Kidney capillary endothelial cell (primary cell): ENCODE data around the gene UROS.

ENCODE experiments used
- DNase-seq: peaks from one replicate; pipeline ENCODE4 v3.0.0-alpha.2; 2018; ENCODE audit warnings: low spot score

The UROS gene

DNA sequence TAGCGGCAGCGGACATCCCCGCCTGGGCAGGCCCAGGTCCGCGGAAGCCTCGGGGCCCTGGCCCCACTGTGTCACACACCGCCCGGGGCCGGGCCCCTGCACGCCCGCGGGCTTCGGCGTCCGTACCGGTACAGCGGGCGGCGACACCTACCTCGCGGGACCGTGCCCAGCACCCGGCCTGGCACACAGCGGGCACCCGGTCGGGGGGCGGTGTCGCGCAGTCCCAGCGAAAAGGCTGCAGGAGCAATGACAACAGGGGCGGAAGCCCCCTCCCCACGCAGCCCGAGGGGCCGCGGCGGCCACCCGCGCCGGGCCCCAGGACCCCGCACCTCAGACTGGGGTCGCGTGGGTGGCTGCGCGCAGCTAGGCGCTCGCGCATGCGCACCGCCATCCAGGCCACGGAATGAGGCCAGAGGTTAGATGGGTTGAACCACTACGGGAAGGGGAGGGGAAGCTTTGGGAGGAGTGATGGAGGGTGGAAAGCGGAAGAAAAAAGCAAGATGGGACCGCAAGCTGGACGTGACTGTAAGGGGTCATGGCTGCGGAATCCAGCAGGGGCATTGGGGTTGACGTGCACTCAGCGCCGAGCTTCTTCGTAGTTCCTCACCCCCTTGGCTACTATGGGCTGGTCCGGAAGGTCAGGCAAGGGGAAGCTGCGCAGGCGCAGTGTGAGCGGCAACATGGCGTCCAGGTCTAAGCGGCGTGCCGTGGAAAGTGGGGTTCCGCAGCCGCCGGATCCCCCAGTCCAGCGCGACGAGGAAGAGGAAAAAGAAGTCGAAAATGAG lies at the start of gene UROS, which contains the start of gene BCCIP:
UROS (minus strand) TSS at position 381 of the 785 bp plus-strand sequence. CDS start 6,759 bp downstream, outside the sequence.
BCCIP (plus strand) TSS at position 669 of the 785 bp plus-strand sequence; CDS start at position 681, 12 bp downstream.
- DNase-seq: peak; percentile 83

DNA sequence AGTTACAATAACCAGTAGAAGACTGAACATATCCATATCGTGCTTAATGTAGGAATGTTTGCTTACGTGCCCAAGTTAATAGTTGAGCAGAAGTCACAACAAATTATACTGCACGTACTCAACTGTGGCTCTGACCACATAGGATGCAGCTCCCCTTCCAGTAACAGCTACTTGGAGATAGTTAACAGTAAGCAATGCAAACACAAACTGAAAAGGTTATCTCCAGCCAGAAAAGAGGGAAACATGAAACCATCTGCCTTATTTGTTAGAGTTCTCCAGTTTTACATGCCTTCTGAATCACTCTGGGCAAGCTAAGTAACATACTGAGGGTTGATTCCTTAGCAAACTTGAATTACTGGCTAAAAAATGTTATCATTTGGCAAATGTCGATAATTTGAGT lies 48.3 kb upstream of the UROS start:
- no peak for DNase-seq

- peak; percentile 42 for DNase-seq
These were observed 45.4 kb upstream of the UROS start for GRCh38 chr10:125868372-125868975.

- DNase-seq: no peak
These were observed 43.5 kb upstream of the UROS start for GRCh38 chr10:125866421-125867029.

GRCh38 chr10:125865120-125865519 lies 42.1 kb upstream of the UROS start:
- DNase-seq: no peak

DNA sequence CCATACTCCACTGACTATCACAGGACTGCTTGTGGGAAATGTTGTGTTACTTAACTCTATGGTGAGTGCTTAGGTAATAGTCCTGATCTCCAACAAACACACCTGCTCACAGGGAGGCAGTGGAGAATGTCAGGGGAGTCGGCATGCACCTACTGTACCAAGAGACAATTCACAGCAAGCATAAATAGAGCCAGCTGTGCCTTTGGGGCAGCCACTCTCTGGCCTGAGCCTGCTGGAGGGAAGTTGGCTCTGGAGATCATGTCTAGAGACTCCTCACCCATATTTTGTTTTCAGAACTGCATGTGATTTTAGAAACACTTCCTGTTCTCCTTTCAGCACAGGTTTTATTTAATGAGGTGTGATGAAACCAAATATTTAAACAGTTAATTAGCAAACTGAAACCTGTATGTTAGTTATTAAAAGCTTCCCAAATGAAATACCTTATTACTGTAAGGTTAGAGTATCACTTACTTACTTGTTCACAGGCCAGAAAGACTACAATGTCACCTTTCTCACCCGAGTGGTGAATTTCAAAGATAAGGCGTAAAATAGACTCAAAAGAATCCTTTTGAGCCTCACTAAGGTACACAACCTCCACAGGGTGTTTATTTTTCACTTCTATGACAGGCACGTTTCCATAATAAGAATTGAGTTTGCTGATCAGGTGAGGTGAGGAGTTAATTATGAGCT lies 36.2 kb upstream of the UROS start:
- DNase-seq: no peak

GRCh38 chr10:125857185-125857760 lies 34.2 kb upstream of the UROS start:
- no peak for DNase-seq

- DNase-seq: no peak
These were observed 29.4 kb upstream of the UROS start for GRCh38 chr10:125852487-125852886.

DNA sequence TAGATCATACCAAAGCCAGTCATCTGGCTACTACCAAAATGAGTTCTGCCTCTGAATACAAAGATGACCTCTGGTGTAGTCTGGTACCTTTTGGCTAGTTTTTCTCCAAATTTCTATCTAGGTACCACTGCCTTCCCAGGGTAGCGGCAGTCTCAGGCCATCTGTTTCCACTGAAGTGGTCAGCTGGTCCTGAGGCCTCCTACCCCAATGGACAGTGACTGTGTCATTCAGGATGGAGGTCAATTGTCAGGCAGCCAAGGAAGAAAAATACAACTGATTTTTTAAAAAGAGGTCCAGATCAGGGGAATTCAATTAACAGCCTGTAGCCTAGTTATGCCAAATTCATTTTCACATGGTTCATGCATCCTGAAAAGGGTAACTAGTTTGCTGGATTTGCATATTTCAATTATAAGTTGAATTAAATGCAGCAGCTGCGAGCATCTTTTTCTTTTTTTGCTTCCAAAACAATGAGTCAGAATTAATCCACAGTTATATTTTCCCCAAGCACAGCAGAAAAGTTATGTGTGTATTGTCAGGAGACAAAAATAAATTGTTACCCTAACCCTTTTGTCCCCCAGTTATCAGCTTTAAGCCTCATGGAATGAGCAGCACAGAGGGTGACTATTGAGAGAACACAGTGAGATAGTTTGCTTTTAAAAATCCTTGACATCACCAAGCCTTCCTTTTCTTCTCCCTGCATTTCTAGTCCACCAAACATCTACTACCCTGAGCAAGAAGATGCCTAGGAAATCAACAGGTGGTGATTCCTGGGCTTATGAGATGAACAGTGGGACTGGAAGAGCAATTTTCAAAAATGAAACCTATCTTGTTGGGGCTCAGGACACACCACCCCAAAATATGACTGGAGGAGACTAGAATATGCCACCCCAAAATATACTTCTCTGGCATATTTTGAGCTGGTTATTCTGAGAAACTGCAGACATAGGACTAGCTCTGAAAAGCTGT lies 28.0 kb upstream of the UROS start:
- DNase-seq: no peak

GRCh38 chr10:125849448-125849847 lies 26.4 kb upstream of the UROS start:
- no peak for DNase-seq

DNA sequence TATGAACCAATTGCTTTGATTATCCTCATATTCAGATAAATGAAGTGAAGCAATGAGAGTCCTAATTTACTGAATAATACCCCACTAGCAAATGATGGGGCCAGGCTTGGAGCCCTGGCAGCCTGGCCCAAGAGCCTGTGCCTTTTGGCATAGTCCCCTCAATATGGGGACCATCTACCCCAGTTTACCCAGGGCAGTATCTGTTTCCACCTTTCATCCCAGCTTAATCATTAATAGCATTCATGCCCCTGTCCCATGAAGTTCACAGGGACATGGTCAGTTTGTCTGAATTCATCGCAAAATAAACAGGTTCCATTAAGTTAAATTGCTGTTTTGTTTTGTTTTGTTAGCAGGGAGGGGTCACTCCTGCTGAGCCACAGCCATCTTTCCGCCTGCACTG lies 25.8 kb upstream of the UROS start:
- DNase-seq: no peak

DNA sequence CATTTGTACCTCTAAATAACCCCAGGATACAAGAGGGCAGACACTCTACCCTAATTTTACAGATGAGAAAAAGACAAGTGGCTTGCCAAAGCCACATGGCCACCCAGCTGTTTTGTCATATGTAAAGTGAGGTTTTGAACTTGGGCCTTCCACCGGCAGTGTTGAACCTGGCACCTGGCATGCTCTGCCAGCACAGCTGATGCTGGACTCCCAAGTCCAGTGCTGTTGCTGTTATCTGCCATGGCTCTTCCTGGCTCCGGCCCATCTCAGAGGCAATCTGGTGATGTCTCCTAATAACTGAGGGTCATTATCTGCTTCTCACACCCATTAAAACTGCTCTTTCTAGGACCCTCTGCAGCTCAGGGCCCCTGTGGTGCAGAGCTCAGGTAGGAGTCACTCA lies 25.3 kb upstream of the UROS start:
- no peak for DNase-seq

DNA sequence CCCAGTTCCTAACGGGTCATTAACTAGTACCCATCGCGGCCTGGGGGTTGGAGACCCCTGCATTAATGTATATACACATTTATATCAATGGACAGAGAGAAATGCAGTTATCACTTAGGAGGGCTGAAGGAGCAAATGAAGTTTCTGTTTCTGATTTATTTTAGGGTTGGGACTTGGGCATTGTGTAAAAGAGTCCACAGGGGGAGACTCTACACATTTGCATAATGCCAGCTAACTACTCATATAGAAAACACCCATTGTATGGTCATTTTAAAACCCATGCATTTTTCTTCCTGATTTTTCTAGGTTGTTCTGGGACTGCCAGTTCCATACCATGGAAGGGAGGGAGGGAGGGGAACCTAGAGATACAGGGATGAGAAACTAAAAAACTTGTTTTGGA lies 23.8 kb upstream of the UROS start:
- no peak for DNase-seq

DNA sequence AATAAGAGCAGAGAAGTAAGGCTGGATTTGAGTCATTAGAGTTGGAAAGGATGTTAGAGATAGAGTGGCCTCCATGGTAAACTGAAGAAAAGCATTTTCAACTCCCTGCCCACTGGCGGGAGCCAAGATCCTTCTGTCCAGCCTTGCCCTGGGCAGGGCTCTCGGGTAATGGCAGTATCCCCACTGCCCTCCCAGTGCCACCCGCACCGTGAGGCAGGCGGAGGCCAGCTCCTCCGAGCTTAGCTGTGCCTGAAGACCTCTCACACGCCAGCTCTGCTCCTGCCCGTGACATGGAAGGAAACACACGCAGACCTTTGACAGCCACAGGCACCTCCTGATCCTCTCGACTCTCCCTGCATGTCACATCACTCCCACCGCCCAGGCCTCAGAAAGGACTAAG lies 22.6 kb upstream of the UROS start:
- DNase-seq: no peak

- no peak for DNase-seq
These were observed 21.7 kb upstream of the UROS start for GRCh38 chr10:125844751-125845221.

GRCh38 chr10:125843603-125844329 lies 20.7 kb upstream of the UROS start:
- no peak for DNase-seq

GRCh38 chr10:125840955-125841354 lies 17.9 kb upstream of the UROS start:
- DNase-seq: no peak

DNA sequence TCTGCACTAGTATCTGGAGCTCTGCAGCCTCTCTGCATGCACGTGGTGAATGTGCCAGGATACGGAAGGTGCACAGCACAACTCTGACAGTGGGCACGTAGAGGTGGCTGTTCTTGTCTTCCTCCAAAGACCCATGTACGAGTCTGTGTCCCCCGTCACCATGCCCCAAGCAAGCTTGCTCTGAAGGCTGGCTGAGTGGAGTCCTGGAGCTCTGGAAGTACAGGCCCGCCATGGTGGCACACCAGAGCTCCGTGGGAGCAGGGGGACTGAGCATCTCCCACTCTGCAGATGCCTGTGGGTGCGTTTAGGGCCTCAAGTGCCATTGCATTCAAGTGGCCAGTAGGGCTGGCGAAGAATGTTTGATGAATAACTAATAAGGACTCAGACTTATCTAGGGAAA lies 17.3 kb upstream of the UROS start:
- no peak for DNase-seq

GRCh38 chr10:125838802-125839575 lies 15.9 kb upstream of the UROS start:
- DNase-seq: no peak
